Activated CD8-positive, alpha-beta memory T cell treated with anti-CD3 and anti-CD28 coated beads, Interleukin-2, amount 10 ng/mL, durations not matched to agents 7 days and 5 days (primary cell): ENCODE results near the gene LRCH4. TPM values are rescaled to one million over a fixed set of nuclear protein-coding genes. Genes with fewer than 3 reads are reported as not detected.
A peak's percentile ranks its signal among the peaks of the same experiment; 100 is the strongest.
"Not testable (repeated sequence)": the region's sequence is repeated elsewhere in the genome, so short reads cannot be mapped to it uniquely, and the experiment has no call there.

Source experiments
- ATAC-seq: fragments of 150-1000 bp; cut with Tn5 transposase; one replicate; pipeline ENCODE4 v1.10.0; 2021; ENCODE audit warnings: moderate library complexity
- CTCF ChIA-PET: fragments of 350-600 bp; sonication (Branson Sonifier 250); formaldehyde crosslinking; loops from one replicate; lab custom pipeline; 2021; ENCODE audit warnings: antibody characterized with exemption; lab: Charles Lee
- DNase-seq: peaks from one replicate; pipeline ENCODE4 v3.0.0-alpha.2; 2020
- H3K27ac Mint-ChIP-seq: one replicate; pipeline ENCODE4 v1.8.0; 2021; ENCODE audit warnings: mild to moderate bottlenecking, mixed read lengths
- H3K27me3 Mint-ChIP-seq: one replicate; pipeline ENCODE4 v1.8.0; 2021; ENCODE audit warnings: mixed read lengths
- H3K36me3 Mint-ChIP-seq: one replicate; pipeline ENCODE4 v1.8.0; 2021; ENCODE audit warnings: mild to moderate bottlenecking, mixed read lengths
- H3K4me1 Mint-ChIP-seq: one replicate; pipeline ENCODE4 v1.8.0; 2021; ENCODE audit warnings: mixed read lengths
- H3K4me3 Mint-ChIP-seq: one replicate; pipeline ENCODE4 v1.8.0; 2021; ENCODE audit warnings: mild to moderate bottlenecking, moderate library complexity, mixed read lengths
- H3K9me3 Mint-ChIP-seq: one replicate; pipeline ENCODE4 v1.8.0; 2022; ENCODE audit warnings: low read depth, mixed read lengths
- total RNA-seq, 2 experiments: library from RNA; stranded (reverse); gene quantifications; one replicate each; pipeline ENCODE4 v1.2.3, GENCODE V29; 2021

LRCH4 gene
- total RNA-seq, 2 experiments from 2014 or later, result 155 to 178 TPM

- H3K9me3 Mint-ChIP-seq, result no peaks in the 10 kb centered on the region
- peaks cover 10% of the 10 kb centered on the region for H3K36me3 Mint-ChIP-seq
- DNase-seq, result peak; percentile 100
- H3K4me1 Mint-ChIP-seq, result peaks cover 45% of the 10 kb centered on the region
- H3K27ac Mint-ChIP-seq, result peak within 1 kb of the TSS; percentile 91
- peak within 1 kb of the TSS; percentile 99 for H3K4me3 Mint-ChIP-seq
- no peaks in the 10 kb centered on the region for H3K27me3 Mint-ChIP-seq
- peak; percentile 95 for ATAC-seq
- CTCF ChIA-PET, result interaction anchor here (0.6 to 3.4 kb wide), 16 partner anchors 8 to 167 kb away, joined by 3 to 25 read pairs (median 4); partner anchors contain the start of gene POP7
Observed at GRCh38 chr7:100538654-100539435, 47.1 kb downstream of the LRCH4 start, which contains the start of gene AGFG2. Gene AGFG2, plus strand, starts transcription at chr7:100539203. Its CDS starts 144 bp downstream, at chr7:100539347.

GRCh38 chr7:100538348-100538653 lies 47.6 kb downstream of the LRCH4 start:
- ATAC-seq (no peak), DNase-seq (no peak)
- Mint-ChIP-seq H3K4me1 (peaks cover 40% of the 10 kb centered on the region), H3K27me3 (no peaks in the 10 kb centered on the region), H3K27ac (peak overlapping the region; percentile 80), H3K4me3 (peak overlapping the region; percentile 99), H3K9me3 (no peaks in the 10 kb centered on the region), H3K36me3 (peaks cover 9% of the 10 kb centered on the region)
- CTCF ChIA-PET, result interaction anchor here (0.7 to 3.4 kb wide), 10 partner anchors 8 to 167 kb away, joined by 3 to 25 read pairs (median 6); partner anchors contain the start of gene POP7

- ATAC-seq, H3K36me3 Mint-ChIP-seq, H3K9me3 Mint-ChIP-seq, DNase-seq, H3K27ac Mint-ChIP-seq, H3K27me3 Mint-ChIP-seq, H3K4me3 Mint-ChIP-seq: not testable (repeated sequence)
- CTCF ChIA-PET, result interaction anchor here (2.6 kb wide), 1 partner anchor 54 kb away, joined by 9 read pairs; no protein-coding TSS in a partner anchor
- peaks cover 25% of the 10 kb centered on the region for H3K4me1 Mint-ChIP-seq
Observed at GRCh38 chr7:100536695-100537094, 49.2 kb downstream of the LRCH4 start.

- not testable (repeated sequence) for H3K27me3 Mint-ChIP-seq, H3K9me3 Mint-ChIP-seq, H3K4me3 Mint-ChIP-seq, H3K36me3 Mint-ChIP-seq, DNase-seq, ATAC-seq, H3K27ac Mint-ChIP-seq
- CTCF ChIA-PET, result interaction anchor here (0.7 to 4.5 kb wide), 6 partner anchors 16 to 66 kb away, joined by 3 to 18 read pairs (median 4); no protein-coding TSS in a partner anchor
- H3K4me1 Mint-ChIP-seq, result peaks cover 18% of the 10 kb centered on the region
Observed at GRCh38 chr7:100535982-100536381, 49.9 kb downstream of the LRCH4 start.

- no peak overlapping the region for H3K27ac Mint-ChIP-seq
- DNase-seq (no peak), ATAC-seq (no peak)
- no peaks in the 10 kb centered on the region for H3K9me3 Mint-ChIP-seq
- H3K36me3 Mint-ChIP-seq, result no peaks in the 10 kb centered on the region
- CTCF ChIA-PET, result interaction anchor here (0.9 to 4.5 kb wide), 5 partner anchors 13 to 158 kb away, joined by 3 to 18 read pairs (median 3); no protein-coding TSS in a partner anchor
- peaks cover 6% of the 10 kb centered on the region for H3K4me1 Mint-ChIP-seq
- H3K4me3 Mint-ChIP-seq, result no peak overlapping the region
- H3K27me3 Mint-ChIP-seq, result no peaks in the 10 kb centered on the region
Observed at GRCh38 chr7:100532165-100533022, 53.5 kb downstream of the LRCH4 start.

GRCh38 chr7:100528108-100528866 lies 57.6 kb downstream of the LRCH4 start:
- H3K27ac Mint-ChIP-seq, H3K27me3 Mint-ChIP-seq, H3K36me3 Mint-ChIP-seq, ATAC-seq, H3K4me3 Mint-ChIP-seq, H3K9me3 Mint-ChIP-seq, H3K4me1 Mint-ChIP-seq, DNase-seq: not testable (repeated sequence)
- CTCF ChIA-PET, result interaction anchor here (0.6 to 1.3 kb wide), 4 partner anchors 10 to 87 kb away, joined by 3 to 5 read pairs (median 4); partner anchors contain the start of gene AGFG2

Other genes starting within 250 kb of the LRCH4 start
- gene PILRB, start 228.0 kb downstream of the LRCH4 start, total RNA-seq, result 10 to 100 TPM; 46.0 to 67.8 TPM
- 1 to 10 TPM; 1.3 to 3.4 TPM for gene PILRA, start 212.6 kb downstream of the LRCH4 start, total RNA-seq
- 1 to 10 TPM; 2.6 to 3.3 TPM for gene ZCWPW1, start 157.4 kb downstream of the LRCH4 start, total RNA-seq
- 10 to 100 TPM; 42.4 to 50.2 TPM for gene MEPCE, start 156.3 kb downstream of the LRCH4 start, total RNA-seq
- gene PPP1R35, start 149.6 kb downstream of the LRCH4 start, total RNA-seq, result 100 to 1,000 TPM in 1 of 2 experiments, 10 to 100 TPM in 1; 77.6 to 101 TPM
- gene SPACDR, start 121.9 kb downstream of the LRCH4 start, total RNA-seq, result 1 to 10 TPM; 3.8 to 5.0 TPM
- 100 to 1,000 TPM; 128 to 144 TPM for gene TSC22D4, start 106.9 kb downstream of the LRCH4 start, total RNA-seq
- under 1 TPM; 0.07 to 0.12 TPM for gene NYAP1, start 102.2 kb downstream of the LRCH4 start, total RNA-seq
- gene AGFG2, start 46.9 kb downstream of the LRCH4 start, total RNA-seq, result 10 to 100 TPM; 61.4 to 82.5 TPM
- 10 to 100 TPM; 18.2 to 26.3 TPM for gene SAP25, start 12.2 kb downstream of the LRCH4 start, total RNA-seq
- gene FBXO24, start 199 bp upstream of the LRCH4 start, total RNA-seq, result 1 to 10 TPM in 1 of 2 experiments, under 1 TPM in 1; 0.80 to 1.3 TPM
- 10 to 100 TPM in 1 of 2 experiments, 1 to 10 TPM in 1; 9.2 to 11.6 TPM for gene PCOLCE, start 16.2 kb upstream of the LRCH4 start, total RNA-seq
- gene MOSPD3, start 26.4 kb upstream of the LRCH4 start, total RNA-seq, result 10 to 100 TPM; 22.2 to 28.8 TPM
- gene TFR2, start 55.4 kb upstream of the LRCH4 start, total RNA-seq, result 10 to 100 TPM; 11.1 to 18.6 TPM
- gene ACTL6B, start 70.3 kb upstream of the LRCH4 start, total RNA-seq, result not detected
- 100 to 1,000 TPM; 243 to 271 TPM for gene GNB2, start 87.6 kb upstream of the LRCH4 start, total RNA-seq
- 10 to 100 TPM; 47.1 to 53.4 TPM for gene GIGYF1, start 108.1 kb upstream of the LRCH4 start, total RNA-seq
- 10 to 100 TPM; 43.6 to 53.4 TPM for gene POP7, start 120.0 kb upstream of the LRCH4 start, total RNA-seq
- gene EPO, start 134.3 kb upstream of the LRCH4 start, total RNA-seq, result not detected
- gene ZAN, start 147.5 kb upstream of the LRCH4 start, total RNA-seq, result not detected
- gene EPHB4, start 241.4 kb upstream of the LRCH4 start, total RNA-seq, result 1 to 10 TPM; 1.3 to 2.0 TPM